ENCODE results near the gene EDARADD. TPM values are rescaled to one million over a fixed set of nuclear protein-coding genes. Genes with fewer than 3 reads are reported as not detected.

Gene EDARADD
- polyA plus RNA-seq, 1 donor (not counting 4 experiments of a cell fraction or from before 2014, with no cell fraction given) = 12.3 TPM

GRCh38 chr1:236509203-236509602 lies 115.1 kb downstream of the EDARADD start:
- no peak for FAIRE-seq
- Histone ChIP-seq H3K9me1 (ENCODE audit: control insufficient read depth, extremely low read depth, insufficient read depth, low read length) (no peaks in the 10 kb centered on the region), H3K4me1 (ENCODE audit: control insufficient read depth, extremely low read depth, insufficient read depth, low read length) (no peaks in the 10 kb centered on the region), H3K9ac (ENCODE audit: control insufficient read depth, extremely low read depth, insufficient read depth, low read length) (no peak overlapping the region), H3K4me2 (ENCODE audit: control insufficient read depth, extremely low read depth, insufficient read depth, low read depth, low read length) (no peak overlapping the region), H3K9me3 (ENCODE audit: control insufficient read depth, low read depth, low read length) (no peaks in the 10 kb centered on the region), H2AFZ (ENCODE audit: control insufficient read depth, low read length) (no peak overlapping the region), H3K27ac (ENCODE audit: control insufficient read depth, insufficient read depth, low read length) (no peak overlapping the region), H3K4me3 (ENCODE audit: control insufficient read depth in 2 of 3, extremely low read depth in 1 of 3, insufficient read depth in 2 of 3, low read depth in 1 of 3, low read length in 3 of 3) (no peak overlapping the region), H3K27me3 (ENCODE audit: control insufficient read depth, extremely low read depth, insufficient read depth, low read length) (no peaks in the 10 kb centered on the region), H4K20me1 (ENCODE audit: control insufficient read depth, extremely low read depth, insufficient read depth, low read length) (no peaks in the 10 kb centered on the region), H3K36me3 (ENCODE audit: control insufficient read depth in 2 of 2, extremely low read depth in 1 of 2, insufficient read depth in 2 of 2, low read length in 2 of 2) (no peaks in the 10 kb centered on the region), H3K79me2 (ENCODE audit: control insufficient read depth, insufficient read depth, low read length) (no peaks in the 10 kb centered on the region)
- DNase-seq (ENCODE audit: low read depth, low spot score) = no peak
- no peak for TF ChIP-seq CTCF (optimal IDR thresholded peaks at IDR 0.05 in 1 of 3, IDR thresholded peaks at IDR 0.05 in 1 of 3, conservative IDR thresholded peaks at IDR 0.05 in 1 of 3; ENCODE audit: extremely low read depth in 1 of 3, insufficient read depth in 2 of 3, low read length in 3 of 3)
- no peak for TF ChIP-seq EZH2 (IDR thresholded peaks at IDR 0.05; ENCODE audit: low read length)
- dilution Hi-C loops (cut with MboI; ENCODE audit: extremely low pct_ligation_motif_present, low sequenced_read_pairs) = no loop called here

GRCh38 chr1:236509647-236510401 lies 115.7 kb downstream of the EDARADD start:
- Histone ChIP-seq H3K4me1 (ENCODE audit: control insufficient read depth, extremely low read depth, insufficient read depth, low read length) (no peaks in the 10 kb centered on the region), H3K27me3 (ENCODE audit: control insufficient read depth, extremely low read depth, insufficient read depth, low read length) (no peaks in the 10 kb centered on the region), H3K9ac (ENCODE audit: control insufficient read depth, extremely low read depth, insufficient read depth, low read length) (no peak overlapping the region), H2AFZ (ENCODE audit: control insufficient read depth, low read length) (no peak overlapping the region), H3K9me3 (ENCODE audit: control insufficient read depth, low read depth, low read length) (no peaks in the 10 kb centered on the region), H3K4me2 (ENCODE audit: control insufficient read depth, extremely low read depth, insufficient read depth, low read depth, low read length) (no peak overlapping the region), H3K36me3 (ENCODE audit: control insufficient read depth in 2 of 2, extremely low read depth in 1 of 2, insufficient read depth in 2 of 2, low read length in 2 of 2) (no peaks in the 10 kb centered on the region), H3K79me2 (ENCODE audit: control insufficient read depth, insufficient read depth, low read length) (no peaks in the 10 kb centered on the region), H3K4me3 (ENCODE audit: control insufficient read depth in 2 of 3, extremely low read depth in 1 of 3, insufficient read depth in 2 of 3, low read depth in 1 of 3, low read length in 3 of 3) (no peak overlapping the region), H3K9me1 (ENCODE audit: control insufficient read depth, extremely low read depth, insufficient read depth, low read length) (no peaks in the 10 kb centered on the region), H3K27ac (ENCODE audit: control insufficient read depth, insufficient read depth, low read length) (no peak overlapping the region), H4K20me1 (ENCODE audit: control insufficient read depth, extremely low read depth, insufficient read depth, low read length) (no peaks in the 10 kb centered on the region)
- DNase-seq (ENCODE audit: low read depth, low spot score) (no peak), FAIRE-seq (no peak)
- TF ChIP-seq CTCF (optimal IDR thresholded peaks at IDR 0.05 in 1 of 3, IDR thresholded peaks at IDR 0.05 in 1 of 3, conservative IDR thresholded peaks at IDR 0.05 in 1 of 3; ENCODE audit: extremely low read depth in 1 of 3, insufficient read depth in 2 of 3, low read length in 3 of 3) = no peak
- no peak for TF ChIP-seq EZH2 (IDR thresholded peaks at IDR 0.05; ENCODE audit: low read length)
- dilution Hi-C loops (cut with MboI; ENCODE audit: extremely low pct_ligation_motif_present, low sequenced_read_pairs) = no loop called here

Data from keratinocyte (primary cell).